ENCODE data around the gene PDLIM4. TPM values are rescaled to one million over a fixed set of nuclear protein-coding genes. Genes with fewer than 3 reads are reported as not detected.

PDLIM4 gene
- total RNA-seq, 2 experiments from 2014 or later = 0.21 to 0.23 TPM

DNA sequence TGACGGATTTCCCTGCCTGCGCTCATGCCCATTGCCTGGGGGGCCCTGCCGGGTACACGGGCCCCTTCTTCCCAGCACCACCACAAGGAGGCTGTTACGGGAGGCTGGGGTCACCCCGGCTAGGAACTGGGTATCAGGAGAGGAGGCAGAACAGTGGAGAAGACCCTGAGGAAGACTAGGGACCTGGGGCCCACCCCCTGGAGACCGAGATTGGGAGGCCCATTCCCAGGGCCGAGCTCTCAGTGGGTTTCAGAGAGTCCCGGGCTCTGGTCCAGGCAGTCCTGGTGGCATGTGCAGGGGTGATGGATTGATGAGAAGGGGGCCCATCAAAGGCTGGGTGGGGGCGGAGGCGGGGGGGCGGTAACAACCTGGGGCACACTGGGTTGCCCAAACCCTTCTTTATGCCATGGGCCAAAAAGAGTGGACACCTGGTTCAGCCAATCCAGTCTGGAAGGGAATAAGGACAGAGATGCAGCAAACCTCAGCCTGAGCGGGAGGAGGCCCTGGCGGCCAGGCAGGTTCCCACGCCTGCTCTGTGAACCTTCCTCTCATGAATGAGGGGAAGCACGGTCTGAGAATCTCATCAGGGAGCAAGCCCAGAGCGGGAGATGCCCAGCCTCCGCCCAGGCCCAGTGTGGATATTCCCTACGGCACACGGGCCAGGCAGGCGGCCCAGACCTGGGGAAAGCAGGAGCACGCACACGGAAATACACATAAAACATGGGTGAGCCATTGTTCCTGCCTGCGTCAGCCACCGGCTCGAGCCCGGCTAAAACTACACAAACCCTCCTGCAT is 29.1 kb upstream of the PDLIM4 start:
- Mint-ChIP-seq H3K4me3 (peak overlapping the region; percentile 54), H3K27ac (no peak overlapping the region)
- CTCF ChIA-PET = interaction anchor here (0.7 to 3.4 kb wide), 5 partner anchors 7 to 393 kb away, joined by 3 to 28 read pairs (median 3); no protein-coding TSS in a partner anchor

DNA sequence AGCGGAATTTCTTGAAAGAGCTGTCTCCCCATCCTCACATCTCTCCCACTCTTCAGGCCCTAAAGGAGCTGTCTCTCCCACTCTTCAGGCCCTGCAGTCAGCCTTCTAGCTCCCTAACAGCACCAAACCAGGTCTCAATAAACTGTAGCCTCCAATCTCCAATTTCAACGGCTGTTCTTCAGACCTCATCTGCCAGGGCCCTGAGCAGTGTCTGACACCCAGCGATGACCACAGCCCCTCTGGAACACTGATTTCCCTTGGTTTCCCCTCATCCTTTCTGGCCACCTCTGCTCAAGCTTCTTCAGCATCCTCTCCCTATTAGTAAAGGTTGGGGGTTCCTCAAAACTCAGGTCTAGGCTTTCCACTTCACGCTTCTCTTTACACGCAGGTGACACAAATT is 28.3 kb upstream of the PDLIM4 start:
- H3K9me3 Mint-ChIP-seq (ENCODE audit: low read depth) = no peaks in the 10 kb centered on the region
- H3K27ac Mint-ChIP-seq = no peak overlapping the region
- intact Hi-C loops (cut with DNase I, micrococcal nuclease) = no loop called here
- H3K4me3 Mint-ChIP-seq = peak overlapping the region; percentile 7
- ChIA-PET POLR2A (interaction anchor here (0.7 kb wide), 2 partner anchors 25 to 1162 kb away, joined by 3 read pairs; no protein-coding TSS in a partner anchor), CTCF (interaction anchor here (0.7 to 3.4 kb wide), 3 partner anchors 9 to 392 kb away, joined by 3 to 28 read pairs (median 3); no protein-coding TSS in a partner anchor)
- peaks cover 35% of the 10 kb centered on the region for H3K27me3 Mint-ChIP-seq
- H3K4me1 Mint-ChIP-seq = peaks cover 14% of the 10 kb centered on the region
- no peaks in the 10 kb centered on the region for H3K36me3 Mint-ChIP-seq (ENCODE audit: low read depth)
- ATAC-seq (no peak), DNase-seq (no peak)

More for the DNA sequence above, 29.1 kb upstream of the PDLIM4 start:
- intact Hi-C loops (cut with DNase I, micrococcal nuclease) = no loop called here
- H3K27me3 Mint-ChIP-seq = peaks cover 35% of the 10 kb centered on the region
- ATAC-seq (no peak), DNase-seq (no peak)
- H3K36me3 Mint-ChIP-seq (ENCODE audit: low read depth) = no peaks in the 10 kb centered on the region
- H3K4me1 Mint-ChIP-seq = peaks cover 14% of the 10 kb centered on the region
- H3K9me3 Mint-ChIP-seq (ENCODE audit: low read depth) = no peaks in the 10 kb centered on the region
- POLR2A ChIA-PET = interaction anchor here (0.7 kb wide), 1 partner anchor 25 kb away, joined by 3 read pairs; no protein-coding TSS in a partner anchor

- no peak overlapping the region for H3K4me3 Mint-ChIP-seq
- POLR2A ChIA-PET = no interaction called here
- intact Hi-C loops (cut with DNase I, micrococcal nuclease) = no loop called here
Measured at GRCh38 chr5:132230871-132231270, 26.6 kb upstream of the PDLIM4 start.

GRCh38 chr5:132232465-132232864 is 25.0 kb upstream of the PDLIM4 start:
- intact Hi-C loops (cut with DNase I, micrococcal nuclease) = no loop called here
- Mint-ChIP-seq H3K4me3 (no peak overlapping the region), H3K4me1 (no peaks in the 10 kb centered on the region), H3K27ac (no peak overlapping the region), H3K27me3 (peaks cover 24% of the 10 kb centered on the region), H3K9me3 (ENCODE audit: low read depth) (no peaks in the 10 kb centered on the region), H3K36me3 (ENCODE audit: low read depth) (no peaks in the 10 kb centered on the region)
- ChIA-PET CTCF (interaction anchor here (0.6 kb wide), 1 partner anchor 136 kb away, joined by 3 read pairs; no protein-coding TSS in a partner anchor), POLR2A (no interaction called here)
- no peak for DNase-seq
- ATAC-seq = no peak

More at GRCh38 chr5:132230871-132231270, 26.6 kb upstream of the PDLIM4 start:
- ATAC-seq (no peak), DNase-seq (no peak)
- H3K4me1 Mint-ChIP-seq = peaks cover 4% of the 10 kb centered on the region
- peaks cover 33% of the 10 kb centered on the region for H3K27me3 Mint-ChIP-seq
- no peaks in the 10 kb centered on the region for H3K9me3 Mint-ChIP-seq (ENCODE audit: low read depth)
- CTCF ChIA-PET = interaction anchor here (1.3 kb wide), 1 partner anchor 50 kb away, joined by 3 read pairs; no protein-coding TSS in a partner anchor
- H3K27ac Mint-ChIP-seq = no peak overlapping the region
- H3K36me3 Mint-ChIP-seq (ENCODE audit: low read depth) = no peaks in the 10 kb centered on the region

DNA sequence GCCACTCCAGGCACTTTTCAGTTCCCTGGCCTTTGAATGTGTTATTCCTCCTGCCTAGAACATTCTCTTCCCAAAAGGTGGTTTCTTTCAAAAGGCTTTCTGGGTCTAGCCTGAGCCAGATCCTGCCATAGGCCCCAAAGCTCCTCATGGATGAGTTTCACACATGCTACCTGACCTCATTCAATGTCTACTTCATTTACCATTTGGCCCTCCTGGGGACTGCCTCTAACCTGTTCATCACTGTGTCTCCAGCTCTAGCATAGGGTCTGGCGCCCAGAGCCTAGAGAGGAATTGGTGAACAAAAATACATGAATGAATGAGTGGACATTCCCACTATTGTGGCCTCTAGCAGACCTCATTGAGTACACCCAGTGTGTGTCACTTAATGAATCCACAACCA is 24.4 kb upstream of the PDLIM4 start:
- H3K27me3 Mint-ChIP-seq = peaks cover 24% of the 10 kb centered on the region
- CTCF ChIA-PET = interaction anchor here (0.6 to 0.7 kb wide), 2 partner anchors 10 to 136 kb away, joined by 3 read pairs; no protein-coding TSS in a partner anchor
- ATAC-seq = no peak

GRCh38 chr5:132233811-132234683 is 23.4 kb upstream of the PDLIM4 start:
- POLR2A ChIA-PET = no interaction called here
- CTCF ChIA-PET = no interaction called here
- Mint-ChIP-seq H3K27me3 (peaks cover 19% of the 10 kb centered on the region), H3K4me3 (no peak overlapping the region), H3K36me3 (ENCODE audit: low read depth) (no peaks in the 10 kb centered on the region), H3K9me3 (ENCODE audit: low read depth) (no peaks in the 10 kb centered on the region), H3K4me1 (no peaks in the 10 kb centered on the region), H3K27ac (no peak overlapping the region)
- intact Hi-C loops (cut with DNase I, micrococcal nuclease) = no loop called here
- ATAC-seq (no peak), DNase-seq (no peak)

More for the DNA sequence above, 24.4 kb upstream of the PDLIM4 start:
- no peak overlapping the region for H3K27ac Mint-ChIP-seq
- POLR2A ChIA-PET = no interaction called here
- DNase-seq = no peak
- no peaks in the 10 kb centered on the region for H3K9me3 Mint-ChIP-seq (ENCODE audit: low read depth)
- H3K4me3 Mint-ChIP-seq = no peak overlapping the region
- no peaks in the 10 kb centered on the region for H3K4me1 Mint-ChIP-seq
- H3K36me3 Mint-ChIP-seq (ENCODE audit: low read depth) = no peaks in the 10 kb centered on the region
- intact Hi-C loops (cut with DNase I, micrococcal nuclease) = no loop called here

GRCh38 chr5:132234684-132235062 is 22.8 kb upstream of the PDLIM4 start:
- no peaks in the 10 kb centered on the region for H3K9me3 Mint-ChIP-seq (ENCODE audit: low read depth)
- peaks cover 13% of the 10 kb centered on the region for H3K27me3 Mint-ChIP-seq

DNA sequence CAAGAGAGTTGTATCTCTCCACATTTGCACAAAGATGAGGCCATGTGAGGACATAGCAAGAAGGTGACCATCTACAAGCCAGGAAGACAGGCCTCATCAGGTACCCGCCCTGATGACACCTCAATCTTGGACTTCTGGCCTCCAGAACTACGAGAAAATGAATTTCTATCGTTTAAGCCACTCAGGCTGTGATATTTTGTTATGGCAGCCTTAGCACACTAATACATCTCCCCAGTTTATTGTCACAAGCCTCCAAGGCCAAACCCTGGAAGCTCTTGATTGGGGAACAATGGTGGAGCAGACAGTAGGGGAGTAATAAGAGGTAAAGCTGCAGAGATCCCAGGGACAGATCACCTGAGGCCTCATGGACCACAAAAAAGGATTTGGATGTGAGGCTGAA is 22.2 kb upstream of the PDLIM4 start:
- no peaks in the 10 kb centered on the region for H3K4me1 Mint-ChIP-seq
- intact Hi-C loops (cut with DNase I, micrococcal nuclease) = no loop called here
- ChIA-PET POLR2A (interaction anchor here (0.6 kb wide), 1 partner anchor 360 kb away, joined by 4 read pairs; no protein-coding TSS in a partner anchor), CTCF (interaction anchor here (0.6 to 1.1 kb wide), 2 partner anchors 8 to 15 kb away, joined by 3 read pairs; partner anchors contain the start of gene P4HA2)
- H3K27ac Mint-ChIP-seq = no peak overlapping the region
- no peaks in the 10 kb centered on the region for H3K9me3 Mint-ChIP-seq (ENCODE audit: low read depth)
- H3K27me3 Mint-ChIP-seq = peaks cover 7% of the 10 kb centered on the region
- DNase-seq (no peak), ATAC-seq (no peak)
- H3K4me3 Mint-ChIP-seq = no peak overlapping the region
- H3K36me3 Mint-ChIP-seq (ENCODE audit: low read depth) = no peaks in the 10 kb centered on the region

More at GRCh38 chr5:132234684-132235062, 22.8 kb upstream of the PDLIM4 start:
- ChIA-PET CTCF (interaction anchor here (1.1 kb wide), 1 partner anchor 16 kb away, joined by 3 read pairs; no protein-coding TSS in a partner anchor), POLR2A (no interaction called here)
- H3K4me1 Mint-ChIP-seq = no peaks in the 10 kb centered on the region
- ATAC-seq = no peak
- no peaks in the 10 kb centered on the region for H3K36me3 Mint-ChIP-seq (ENCODE audit: low read depth)
- no peak overlapping the region for H3K4me3 Mint-ChIP-seq
- no peak overlapping the region for H3K27ac Mint-ChIP-seq
- intact Hi-C loops (cut with DNase I, micrococcal nuclease) = no loop called here
- no peak for DNase-seq

- ATAC-seq = no peak
Measured at GRCh38 chr5:132237141-132237540, 20.4 kb upstream of the PDLIM4 start.

GRCh38 chr5:132237670-132238069 is 19.8 kb upstream of the PDLIM4 start:
- intact Hi-C loops (cut with DNase I, micrococcal nuclease) = loop anchor here (1.0 to 2.0 kb wide), 4 partner anchors 131 to 264 kb away; partner anchors contain the start of gene SLC22A5 (in 1 of the 2)
- POLR2A ChIA-PET = interaction anchor here (0.7 kb wide), 1 partner anchor 78 kb away, joined by 3 read pairs; no protein-coding TSS in a partner anchor
- no peaks in the 10 kb centered on the region for H3K36me3 Mint-ChIP-seq (ENCODE audit: low read depth)

More at GRCh38 chr5:132237141-132237540, 20.4 kb upstream of the PDLIM4 start:
- Mint-ChIP-seq H3K27ac (no peak overlapping the region), H3K4me3 (no peak overlapping the region), H3K27me3 (peaks cover 4% of the 10 kb centered on the region), H3K9me3 (ENCODE audit: low read depth) (peaks cover 4% of the 10 kb centered on the region), H3K4me1 (no peaks in the 10 kb centered on the region), H3K36me3 (ENCODE audit: low read depth) (no peaks in the 10 kb centered on the region)
- POLR2A ChIA-PET = no interaction called here
- no peak for DNase-seq
- CTCF ChIA-PET = interaction anchor here (0.5 to 4.1 kb wide), 22 partner anchors 9 to 500 kb away, joined by 3 to 48 read pairs (median 4); partner anchors contain the start of genes KIF3A, P4HA2, RAD50 and SLC22A5
- intact Hi-C loops (cut with DNase I, micrococcal nuclease) = no loop called here

More at GRCh38 chr5:132237670-132238069, 19.8 kb upstream of the PDLIM4 start:
- H3K27me3 Mint-ChIP-seq = peaks cover 4% of the 10 kb centered on the region
- H3K4me1 Mint-ChIP-seq = no peaks in the 10 kb centered on the region
- CTCF ChIA-PET = interaction anchor here (0.5 to 4.1 kb wide), 49 partner anchors 9 to 500 kb away, joined by 3 to 48 read pairs (median 4); partner anchors contain the start of genes KIF3A, P4HA2, RAD50 and SLC22A4
- no peak overlapping the region for H3K4me3 Mint-ChIP-seq
- no peak for DNase-seq
- no peak overlapping the region for H3K27ac Mint-ChIP-seq
- no peak for ATAC-seq
- peaks cover 5% of the 10 kb centered on the region for H3K9me3 Mint-ChIP-seq (ENCODE audit: low read depth)
